Measurements from ENCODE around the gene IL17REL. TPM values are rescaled to one million over a fixed set of nuclear protein-coding genes. Genes with fewer than 3 reads are reported as not detected.

Gene IL17REL
- total RNA-seq, 1 donor from 2014 or later = not detected

GRCh38 chr22:49963647-49964026, 48.9 kb downstream of the IL17REL start:
- intact Hi-C loops (cut with micrococcal nuclease) = no loop called here
- no peak for DNase-seq
- ATAC-seq = no peak

DNA sequence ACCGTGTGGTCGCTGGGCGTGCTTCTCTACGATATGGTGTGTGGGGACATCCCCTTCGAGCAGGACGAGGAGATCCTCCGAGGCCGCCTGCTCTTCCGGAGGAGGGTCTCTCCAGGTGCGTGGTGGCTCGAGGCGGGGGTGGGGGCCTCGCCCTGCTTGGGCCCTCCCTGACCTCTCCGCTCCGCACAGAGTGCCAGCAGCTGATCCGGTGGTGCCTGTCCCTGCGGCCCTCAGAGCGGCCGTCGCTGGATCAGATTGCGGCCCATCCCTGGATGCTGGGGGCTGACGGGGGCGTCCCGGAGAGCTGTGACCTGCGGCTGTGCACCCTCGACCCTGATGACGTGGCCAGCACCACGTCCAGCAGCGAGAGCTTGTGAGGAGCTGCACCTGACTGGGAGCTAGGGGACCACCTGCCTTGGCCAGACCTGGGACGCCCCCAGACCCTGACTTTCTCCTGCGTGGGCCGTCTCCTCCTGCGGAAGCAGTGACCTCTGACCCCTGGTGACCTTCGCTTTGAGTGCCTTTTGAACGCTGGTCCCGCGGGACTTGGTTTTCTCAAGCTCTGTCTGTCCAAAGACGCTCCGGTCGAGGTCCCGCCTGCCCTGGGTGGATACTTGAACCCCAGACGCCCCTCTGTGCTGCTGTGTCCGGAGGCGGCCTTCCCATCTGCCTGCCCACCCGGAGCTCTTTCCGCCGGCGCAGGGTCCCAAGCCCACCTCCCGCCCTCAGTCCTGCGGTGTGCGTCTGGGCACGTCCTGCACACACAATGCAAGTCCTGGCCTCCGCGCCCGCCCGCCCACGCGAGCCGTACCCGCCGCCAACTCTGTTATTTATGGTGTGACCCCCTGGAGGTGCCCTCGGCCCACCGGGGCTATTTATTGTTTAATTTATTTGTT, 49.6 kb downstream of the IL17REL start:
- ATAC-seq = no peak
- intact Hi-C loops (cut with micrococcal nuclease) = no loop called here
- DNase-seq = peak; percentile 53

GRCh38 chr22:49962012-49962750, 50.4 kb downstream of the IL17REL start:
- intact Hi-C loops (cut with micrococcal nuclease) = no loop called here
- DNase-seq = peak; percentile 91
- ATAC-seq = peak; percentile 63

DNA sequence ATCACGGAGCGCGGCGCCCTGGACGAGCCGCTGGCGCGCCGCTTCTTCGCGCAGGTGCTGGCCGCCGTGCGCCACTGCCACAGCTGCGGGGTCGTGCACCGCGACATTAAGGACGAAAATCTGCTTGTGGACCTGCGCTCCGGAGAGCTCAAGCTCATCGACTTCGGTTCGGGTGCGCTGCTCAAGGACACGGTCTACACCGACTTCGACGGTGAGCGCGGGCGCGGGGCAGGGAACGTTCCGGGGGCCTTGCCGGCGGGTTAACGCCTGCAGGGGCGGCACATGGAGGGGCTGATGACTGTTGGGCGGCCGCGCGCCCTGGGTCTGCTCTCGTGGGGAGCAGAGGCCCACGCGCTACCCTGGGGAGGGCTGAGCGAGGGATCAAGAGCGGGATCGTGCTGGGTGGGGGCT, 51.0 kb downstream of the IL17REL start:
- no peak for DNase-seq
- intact Hi-C loops (cut with micrococcal nuclease) = no loop called here

GRCh38 chr22:49961005-49961600, 51.5 kb downstream of the IL17REL start:
- DNase-seq = peak; percentile 72
- intact Hi-C loops (cut with micrococcal nuclease) = no loop called here
- ATAC-seq = peak; percentile 2

More for the DNA sequence above, 51.0 kb downstream of the IL17REL start:
- ATAC-seq = no peak

DNA sequence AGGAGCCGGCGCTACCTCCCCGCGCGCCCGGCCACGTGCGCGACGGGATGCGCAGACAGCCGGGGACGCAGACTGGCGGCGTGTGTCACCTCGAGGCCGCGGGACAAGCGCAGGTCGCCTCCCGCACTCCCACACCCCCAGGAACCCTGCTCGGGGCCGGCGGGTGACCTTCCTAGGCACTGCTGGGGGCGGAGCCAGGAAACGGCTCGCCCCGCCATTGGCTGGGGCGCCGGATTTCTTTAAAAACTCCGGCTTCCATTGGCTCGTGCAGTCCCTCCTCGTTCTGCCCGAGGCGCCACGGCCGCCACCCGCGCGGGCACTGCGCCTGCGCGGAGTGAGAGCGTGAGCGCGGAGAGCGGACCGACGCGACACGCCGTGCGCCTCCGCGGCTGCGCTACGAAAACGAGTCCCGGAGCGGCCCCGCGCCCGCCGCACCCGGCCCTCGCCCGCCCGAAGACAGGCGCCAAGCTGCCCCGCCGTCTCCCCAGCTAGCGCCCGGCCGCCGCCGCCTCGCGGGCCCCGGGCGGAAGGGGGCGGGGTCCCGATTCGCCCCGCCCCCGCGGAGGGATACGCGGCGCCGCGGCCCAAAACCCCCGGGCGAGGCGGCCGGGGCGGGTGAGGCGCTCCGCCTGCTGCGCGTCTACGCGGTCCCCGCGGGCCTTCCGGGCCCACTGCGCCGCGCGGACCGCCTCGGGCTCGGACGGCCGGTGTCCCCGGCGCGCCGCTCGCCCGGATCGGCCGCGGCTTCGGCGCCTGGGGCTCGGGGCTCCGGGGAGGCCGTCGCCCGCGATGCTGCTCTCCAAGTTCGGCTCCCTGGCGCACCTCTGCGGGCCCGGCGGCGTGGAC, 52.2 kb downstream of the IL17REL start, which contains the start of gene PIM3:
Gene PIM3, plus strand, starts transcription at position 614 of the 846 bp plus-strand sequence. Its CDS starts 176 bp downstream, at position 790.
- ATAC-seq (peak; percentile 84), DNase-seq (peak; percentile 96)
- intact Hi-C loops (cut with micrococcal nuclease) = no loop called here

- intact Hi-C loops (cut with micrococcal nuclease) = no loop called here
- ATAC-seq (peak; percentile 8), DNase-seq (no peak)
Measured at GRCh38 chr22:49959782-49960158, 52.8 kb downstream of the IL17REL start.

- DNase-seq (peak; percentile 44), ATAC-seq (no peak)
- intact Hi-C loops (cut with micrococcal nuclease) = no loop called here
Measured at GRCh38 chr22:49958931-49959781, 53.4 kb downstream of the IL17REL start.

- intact Hi-C loops (cut with micrococcal nuclease) = no loop called here
- DNase-seq (peak; percentile 28), ATAC-seq (no peak)
Measured at GRCh38 chr22:49958366-49958921, 54.1 kb downstream of the IL17REL start.

- DNase-seq (peak; percentile 18), ATAC-seq (no peak)
- intact Hi-C loops (cut with micrococcal nuclease) = no loop called here
Measured at GRCh38 chr22:49957826-49958365, 54.7 kb downstream of the IL17REL start.

GRCh38 chr22:49956914-49957825, 55.4 kb downstream of the IL17REL start:
- intact Hi-C loops (cut with micrococcal nuclease) = no loop called here
- no peak for ATAC-seq
- peak; percentile 25 for DNase-seq

- DNase-seq = peak; percentile 39
- ATAC-seq = no peak
- intact Hi-C loops (cut with micrococcal nuclease) = no loop called here
Measured at GRCh38 chr22:49956418-49956770, 56.2 kb downstream of the IL17REL start.

DNA sequence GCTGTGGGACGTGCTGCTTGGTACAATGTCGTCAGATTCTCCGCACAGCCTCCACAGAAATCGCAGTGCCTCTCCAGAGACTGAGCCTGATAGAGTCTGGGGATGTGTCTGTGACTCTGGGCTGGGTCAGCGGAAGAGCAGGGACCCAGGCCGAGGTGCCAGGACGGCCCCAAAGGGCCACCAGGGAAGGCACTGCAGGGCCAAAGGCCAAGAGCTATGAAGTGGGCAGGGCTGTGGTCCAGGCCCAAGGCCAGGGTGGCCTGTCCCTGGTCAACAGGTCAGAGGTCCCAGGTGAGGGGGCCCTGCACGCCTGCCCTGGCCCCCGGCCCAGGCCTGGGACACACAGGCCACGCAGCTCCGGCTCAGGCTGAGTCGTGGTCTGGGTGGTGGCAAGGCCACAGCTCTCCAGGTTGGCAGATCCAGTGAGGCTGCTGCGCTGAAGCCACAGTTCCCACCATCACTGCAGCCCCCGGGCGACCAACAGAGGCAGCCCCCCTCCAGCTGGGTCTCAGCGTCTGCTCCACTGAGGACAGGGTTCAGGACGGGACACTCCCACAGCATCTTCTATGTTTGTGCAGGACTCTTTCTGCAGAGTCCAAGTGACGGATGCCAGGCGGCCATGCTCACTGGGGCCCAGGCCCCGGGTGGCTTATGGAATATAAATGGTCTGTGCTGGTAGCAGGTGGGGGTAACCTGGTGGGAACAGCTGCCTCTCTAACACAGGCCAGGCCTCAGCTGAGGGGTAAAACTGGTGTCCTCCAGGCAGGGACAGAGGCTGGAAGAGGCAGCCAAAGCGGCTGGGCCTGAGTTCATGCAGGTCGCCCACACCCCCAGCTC, 56.8 kb downstream of the IL17REL start:
- DNase-seq = peak; percentile 28
- intact Hi-C loops (cut with micrococcal nuclease) = no loop called here
- no peak for ATAC-seq

- no peak for ATAC-seq
- intact Hi-C loops (cut with micrococcal nuclease) = no loop called here
- peak; percentile 45 for DNase-seq
Measured at GRCh38 chr22:49954991-49955580, 57.5 kb downstream of the IL17REL start.

DNA sequence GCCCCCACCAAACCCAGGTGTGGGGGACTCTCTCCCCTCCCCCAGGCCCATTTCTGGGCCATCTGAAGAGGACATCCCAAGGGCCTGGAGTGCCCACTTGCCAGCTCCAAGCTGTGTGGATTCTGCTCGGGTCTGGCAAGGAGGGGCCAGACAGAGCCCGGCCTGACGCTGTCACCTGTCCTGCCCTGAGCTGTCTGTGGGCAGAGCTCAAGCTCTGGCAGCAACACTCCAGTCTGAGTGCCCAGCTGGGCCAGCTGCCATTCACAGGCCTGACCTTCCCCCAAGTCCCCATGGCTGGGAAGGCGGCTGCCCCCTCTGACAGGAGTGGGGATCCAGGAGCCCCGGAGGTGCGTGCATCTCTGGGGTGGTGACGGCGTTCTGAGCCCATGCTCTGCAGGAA, 58.2 kb downstream of the IL17REL start:
- intact Hi-C loops (cut with micrococcal nuclease) = no loop called here
- DNase-seq (peak; percentile 87), ATAC-seq (peak; percentile 88)
